Karpas-422 (cell line): ENCODE data around the gene PAQR9. TPM values are rescaled to one million over a fixed set of nuclear protein-coding genes. Genes with fewer than 3 reads are reported as not detected.

Experiments
- DNase-seq: peaks from one replicate; pipeline ENCODE4 v3.0.0-alpha.2; 2015
- H2AFZ ChIP-seq: fragments of 200-600 bp; sonication (generic); 2 replicates; pipeline ENCODE4 v1.6.1; 2014; ENCODE audit warnings: antibody characterized with exemption, low read length, mixed read lengths
- H3K27ac ChIP-seq: fragments of 200-600 bp; sonication (generic); 2 replicates; pipeline ENCODE4 v1.5.1; 2014; ENCODE audit warnings: mild to moderate bottlenecking, low read length, moderate library complexity
- H3K27me3 ChIP-seq: fragments of 200-600 bp; sonication (generic); 2 replicates; pipeline ENCODE4 v1.6.1; 2014; ENCODE audit warnings: low read length, mixed read lengths
- H3K36me3 ChIP-seq: fragments of 200-600 bp; sonication (generic); 2 replicates; pipeline ENCODE4 v1.6.1; 2014; ENCODE audit warnings: low read length, mixed read lengths; ENCODE audit not compliant: insufficient read depth
- H3K4me1 ChIP-seq: fragments of 200-600 bp; sonication (generic); 2 replicates; pipeline ENCODE4 v1.6.1; 2014; ENCODE audit warnings: mild to moderate bottlenecking, low read length, mixed read lengths
- H3K4me2 ChIP-seq: fragments of 200-600 bp; sonication (generic); 2 replicates; pipeline ENCODE4 v1.6.1; 2014; ENCODE audit warnings: low read length, low read depth, mild to moderate bottlenecking; ENCODE audit not compliant: poor library complexity, severe bottlenecking
- H3K4me3 ChIP-seq: fragments of 200-600 bp; sonication (generic); 2 replicates; pipeline ENCODE4 v1.5.1; 2014; ENCODE audit warnings: mild to moderate bottlenecking, antibody characterized with exemption, low read length, mixed read lengths
- H3K79me2 ChIP-seq: fragments of 200-600 bp; sonication (generic); 2 replicates; pipeline ENCODE4 v1.6.1; 2014; ENCODE audit warnings: mild to moderate bottlenecking, low read length, mixed read lengths
- H3K9ac ChIP-seq: fragments of 200-600 bp; sonication (generic); 2 replicates; pipeline ENCODE4 v1.6.0; 2014; ENCODE audit warnings: low read length
- H3K9me2 ChIP-seq: fragments of 200-600 bp; sonication (generic), shearing (Covaris generic); replicated peaks from 2 replicates; pipeline ENCODE4 v1.6.0; 2014; ENCODE audit warnings: mild to moderate bottlenecking, low read length, moderate library complexity; ENCODE audit not compliant: insufficient read depth
- H3K9me3 ChIP-seq: fragments of 300-700, 200-600 bp; sonication (generic); 2 replicates; pipeline ENCODE4 v1.6.1; 2014; ENCODE audit warnings: low read length, mixed read lengths
- H4K20me1 ChIP-seq: fragments of 200-600 bp; sonication (generic); 2 replicates; pipeline ENCODE4 v1.6.1; 2014; ENCODE audit warnings: mild to moderate bottlenecking, antibody characterized with exemption, low read length, low read depth; ENCODE audit not compliant: insufficient read depth
- total RNA-seq: library from RNA; depleted of rRNA; stranded (reverse); fragments of >200 nt; shearing (Covaris generic); gene quantifications from 2 replicates; pipeline ENCODE4 v1.2.3, GENCODE V29; 2014; ENCODE audit warnings: low replicate concordance

The PAQR9 gene
- total RNA-seq, 1 experiment from 2014 or later: not detected

DNA sequence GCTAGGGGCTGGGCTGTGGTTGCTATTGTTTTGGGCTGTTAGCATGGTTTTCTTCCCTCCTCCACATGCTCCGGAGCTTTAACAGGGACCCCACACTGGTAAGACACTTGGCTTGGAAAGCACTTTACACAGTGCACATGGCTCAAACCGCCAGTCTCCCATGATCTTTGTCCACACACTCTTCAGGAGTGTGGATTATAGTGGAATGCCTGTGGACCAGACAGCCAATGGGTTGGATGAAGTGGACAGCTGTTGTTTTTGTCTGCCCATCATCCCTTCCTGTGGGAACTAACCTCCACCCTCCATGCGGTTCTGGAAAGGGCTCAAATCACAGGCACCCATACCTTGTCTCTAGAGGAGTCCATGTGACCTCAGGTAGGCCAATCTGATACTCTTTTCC lies 10.0 kb downstream of the PAQR9 start:
- no peak for DNase-seq
- no peak overlapping the region for H3K27ac ChIP-seq
- H3K4me2 ChIP-seq: no peak overlapping the region
- H4K20me1 ChIP-seq: no peaks in the 10 kb centered on the region
- no peaks in the 10 kb centered on the region for H3K9me3 ChIP-seq
- H2AFZ ChIP-seq: no peak overlapping the region
- no peak overlapping the region for H3K4me3 ChIP-seq
- H3K27me3 ChIP-seq: no peaks in the 10 kb centered on the region
- H3K4me1 ChIP-seq: no peaks in the 10 kb centered on the region
- H3K79me2 ChIP-seq: no peaks in the 10 kb centered on the region
- H3K36me3 ChIP-seq: no peaks in the 10 kb centered on the region
- no peak overlapping the region for H3K9ac ChIP-seq
- H3K9me2 ChIP-seq: no peaks in the 10 kb centered on the region

DNA sequence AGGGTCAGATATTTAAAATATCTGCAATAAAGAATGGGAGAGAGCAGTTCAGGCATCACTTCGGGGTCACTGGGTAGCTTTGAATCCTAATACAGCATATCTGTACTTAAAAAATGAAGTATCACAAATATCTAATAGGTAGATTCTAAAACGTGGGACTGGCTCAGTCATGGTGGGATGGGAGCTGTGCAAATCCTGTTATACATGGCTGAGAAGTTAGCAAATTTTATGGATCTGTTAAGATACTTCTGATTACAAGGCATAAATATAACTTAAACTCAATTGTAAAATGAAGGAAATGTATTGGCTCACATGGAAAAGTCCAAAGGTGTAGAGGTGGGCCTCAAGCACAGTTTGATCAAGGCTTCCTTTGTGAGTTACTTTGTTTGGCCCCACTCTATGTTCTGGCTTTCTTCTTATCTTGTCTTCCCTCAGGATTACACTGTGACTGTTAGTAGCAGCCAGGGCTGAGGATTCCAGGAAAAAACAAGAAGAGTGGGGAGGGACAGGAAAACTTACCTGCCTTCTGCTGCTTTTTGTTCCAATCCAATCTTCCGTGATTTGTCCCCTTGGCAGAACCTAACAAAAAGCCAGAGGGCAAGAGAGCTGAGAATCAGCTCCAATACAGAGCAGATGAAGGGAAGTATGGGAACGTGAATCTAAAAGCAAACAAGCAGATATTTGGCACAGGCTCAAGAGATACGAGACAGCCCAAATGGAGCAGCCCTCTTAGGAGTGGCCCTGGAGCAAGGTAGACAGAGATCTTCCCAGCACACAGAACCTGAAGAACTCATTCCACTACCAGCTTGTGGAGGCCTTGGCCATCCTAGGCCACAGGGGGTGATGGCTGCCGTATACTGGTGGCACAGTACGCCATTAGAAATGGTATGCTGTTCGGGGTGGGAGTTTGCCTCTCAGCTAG lies 10.9 kb downstream of the PAQR9 start:
- H3K9me3 ChIP-seq: no peaks in the 10 kb centered on the region

DNA sequence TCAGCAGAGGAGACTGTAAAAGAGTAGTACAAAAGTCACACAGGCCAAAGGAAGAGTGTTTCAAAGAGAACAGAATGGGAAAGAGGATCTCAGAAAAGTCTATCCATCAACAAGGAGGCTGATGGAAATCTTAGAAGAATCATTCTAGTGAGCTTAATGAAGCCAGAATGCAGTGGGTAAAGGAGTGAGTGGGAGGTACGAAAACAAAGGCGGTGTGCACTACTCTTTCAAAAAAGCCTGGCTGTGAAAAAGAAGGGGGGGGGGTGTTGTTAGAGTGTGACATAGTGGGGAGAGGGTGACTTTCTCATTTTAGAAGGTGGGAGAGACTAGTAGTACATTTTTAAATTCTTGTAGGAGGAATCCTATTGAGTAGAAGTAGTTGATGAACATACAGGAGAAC lies 11.7 kb downstream of the PAQR9 start:
- DNase-seq: no peak
- H4K20me1 ChIP-seq: no peaks in the 10 kb centered on the region
- no peak overlapping the region for H3K27ac ChIP-seq
- H3K4me2 ChIP-seq: no peak overlapping the region
- H3K27me3 ChIP-seq: no peaks in the 10 kb centered on the region
- H3K4me3 ChIP-seq: no peak overlapping the region
- H3K9me3 ChIP-seq: no peaks in the 10 kb centered on the region
- no peaks in the 10 kb centered on the region for H3K79me2 ChIP-seq
- no peak overlapping the region for H2AFZ ChIP-seq
- no peaks in the 10 kb centered on the region for H3K9me2 ChIP-seq
- H3K36me3 ChIP-seq: no peaks in the 10 kb centered on the region
- no peaks in the 10 kb centered on the region for H3K4me1 ChIP-seq
- H3K9ac ChIP-seq: no peak overlapping the region

More for the DNA sequence above, 10.9 kb downstream of the PAQR9 start:
- Histone ChIP-seq H3K36me3 (no peaks in the 10 kb centered on the region), H3K9me2 (no peaks in the 10 kb centered on the region), H3K4me3 (no peak overlapping the region), H3K27me3 (no peaks in the 10 kb centered on the region), H3K4me1 (no peaks in the 10 kb centered on the region), H2AFZ (no peak overlapping the region), H3K27ac (no peak overlapping the region), H3K79me2 (no peaks in the 10 kb centered on the region), H3K4me2 (no peak overlapping the region), H3K9ac (no peak overlapping the region), H4K20me1 (no peaks in the 10 kb centered on the region)
- DNase-seq: no peak

DNA sequence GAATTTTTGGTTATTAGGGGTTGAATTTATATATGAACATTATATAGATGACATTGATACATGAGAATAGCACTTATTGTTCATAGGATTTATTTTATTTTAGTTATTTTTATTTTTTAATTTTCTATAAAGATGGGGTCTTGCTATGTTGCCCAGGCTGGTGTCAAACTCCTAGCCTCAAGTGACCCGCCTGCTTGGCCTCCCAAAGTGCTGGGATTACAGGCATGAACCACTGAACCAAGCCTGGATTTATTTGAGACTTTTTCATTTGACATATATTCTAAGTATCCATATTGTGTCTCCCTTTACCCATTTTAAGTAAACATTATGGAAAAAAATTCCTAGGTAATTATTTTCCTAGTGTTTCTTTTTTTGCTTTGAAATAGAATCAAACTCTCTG lies 12.5 kb downstream of the PAQR9 start:
- H3K9me3 ChIP-seq: no peaks in the 10 kb centered on the region
- no peak overlapping the region for H3K4me3 ChIP-seq
- no peak overlapping the region for H3K27ac ChIP-seq
- H3K79me2 ChIP-seq: no peaks in the 10 kb centered on the region
- H3K36me3 ChIP-seq: no peaks in the 10 kb centered on the region
- no peaks in the 10 kb centered on the region for H3K9me2 ChIP-seq
- H3K4me2 ChIP-seq: no peak overlapping the region
- H3K9ac ChIP-seq: no peak overlapping the region
- no peak overlapping the region for H2AFZ ChIP-seq
- no peaks in the 10 kb centered on the region for H3K27me3 ChIP-seq
- no peaks in the 10 kb centered on the region for H3K4me1 ChIP-seq
- DNase-seq: no peak
- H4K20me1 ChIP-seq: no peaks in the 10 kb centered on the region

DNA sequence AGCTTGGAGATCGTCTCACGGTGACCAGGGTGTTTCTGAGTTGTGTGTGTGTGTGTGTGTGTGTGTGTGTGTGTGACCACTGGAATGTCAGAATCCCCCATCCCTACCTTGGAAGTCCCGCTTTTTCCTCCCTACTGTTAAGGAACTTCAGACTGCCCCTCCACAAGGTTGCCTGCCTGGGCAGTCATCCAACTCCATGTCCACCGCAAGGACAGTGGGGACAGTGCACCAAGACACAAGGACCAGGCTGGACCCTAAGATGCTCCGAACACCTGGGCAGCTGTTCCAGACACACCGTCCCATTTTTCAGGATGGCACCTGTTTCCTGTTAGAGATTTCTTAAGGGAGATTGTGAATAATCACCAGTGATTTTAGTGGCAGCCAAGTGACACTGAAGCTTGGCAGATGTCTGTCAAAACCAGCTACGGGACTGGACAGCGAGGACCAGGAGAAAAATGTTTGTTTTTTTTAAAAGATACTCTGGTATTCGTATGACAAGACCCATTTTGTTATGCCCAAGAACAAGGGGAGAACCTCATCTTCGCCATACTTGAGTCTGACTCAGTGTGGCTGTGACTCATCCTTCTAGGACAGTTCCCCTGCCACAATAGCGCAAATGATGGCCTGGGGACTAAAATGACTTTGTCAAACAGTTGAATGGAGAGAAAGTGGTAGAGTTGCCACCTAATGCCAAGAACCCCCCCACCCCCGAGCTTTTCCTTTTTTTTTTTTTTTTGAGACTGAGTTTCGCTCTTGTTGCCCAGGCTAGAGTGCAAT lies 15.5 kb downstream of the PAQR9 start:
- Histone ChIP-seq H3K9me3 (no peaks in the 10 kb centered on the region), H3K9me2 (no peaks in the 10 kb centered on the region), H2AFZ (no peak overlapping the region), H3K27me3 (no peaks in the 10 kb centered on the region), H3K4me3 (no peak overlapping the region), H3K27ac (no peak overlapping the region), H4K20me1 (no peaks in the 10 kb centered on the region), H3K4me1 (no peaks in the 10 kb centered on the region), H3K36me3 (no peaks in the 10 kb centered on the region), H3K9ac (no peak overlapping the region), H3K4me2 (no peak overlapping the region), H3K79me2 (no peaks in the 10 kb centered on the region)
- DNase-seq: no peak

DNA sequence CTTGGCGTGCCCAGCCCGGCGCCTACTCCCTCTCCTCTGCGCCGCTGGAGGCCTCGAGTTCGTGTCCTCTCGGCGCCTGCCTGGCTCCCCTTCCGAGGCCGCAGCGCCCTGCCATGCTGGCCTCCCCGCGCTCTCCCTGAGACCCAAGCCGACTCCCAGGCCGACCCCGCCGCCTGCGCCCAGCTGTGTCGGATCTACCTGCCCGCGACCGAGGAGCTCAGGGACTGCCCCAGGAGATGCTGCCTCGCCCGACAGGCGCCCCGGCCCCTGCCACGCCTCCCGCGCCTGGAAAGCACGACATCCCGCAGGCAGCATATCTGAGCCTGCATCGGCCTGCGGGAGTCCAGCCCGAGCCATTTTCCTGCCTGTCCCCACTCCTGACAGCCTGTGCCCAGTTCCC lies 16.1 kb downstream of the PAQR9 start:
- DNase-seq: no peak
- Histone ChIP-seq H2AFZ (no peak overlapping the region), H3K4me3 (no peak overlapping the region), H3K4me1 (no peaks in the 10 kb centered on the region), H3K9me2 (no peaks in the 10 kb centered on the region), H3K9ac (no peak overlapping the region), H3K36me3 (no peaks in the 10 kb centered on the region), H3K27ac (no peak overlapping the region), H3K4me2 (no peak overlapping the region), H3K9me3 (no peaks in the 10 kb centered on the region), H4K20me1 (no peaks in the 10 kb centered on the region), H3K27me3 (no peaks in the 10 kb centered on the region), H3K79me2 (no peaks in the 10 kb centered on the region)

DNA sequence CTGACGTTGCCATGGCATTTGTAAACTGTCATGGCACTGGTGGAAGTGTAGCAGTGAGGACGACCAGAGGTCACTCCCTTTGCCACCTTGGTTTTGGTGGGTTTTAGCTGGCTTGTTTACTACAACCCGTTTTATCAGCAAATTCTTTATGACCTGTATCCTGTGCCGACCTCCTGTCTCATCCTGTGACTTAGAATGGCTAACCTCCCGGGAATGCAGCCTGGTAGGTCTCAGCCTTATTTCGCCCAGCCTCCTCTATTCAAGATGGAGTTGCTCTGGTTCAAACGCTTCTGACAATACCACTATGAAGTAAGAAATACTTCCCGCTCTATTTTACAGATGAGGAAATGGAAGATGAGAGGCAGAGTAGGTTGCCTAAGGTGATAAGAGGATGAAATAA lies 16.6 kb downstream of the PAQR9 start:
- H4K20me1 ChIP-seq: no peaks in the 10 kb centered on the region
- H3K9me3 ChIP-seq: no peaks in the 10 kb centered on the region
- DNase-seq: no peak
- H3K27ac ChIP-seq: no peak overlapping the region
- no peaks in the 10 kb centered on the region for H3K9me2 ChIP-seq
- H3K4me2 ChIP-seq: no peak overlapping the region
- H3K27me3 ChIP-seq: no peaks in the 10 kb centered on the region
- H3K4me3 ChIP-seq: no peak overlapping the region
- no peaks in the 10 kb centered on the region for H3K36me3 ChIP-seq
- H3K9ac ChIP-seq: no peak overlapping the region
- H3K79me2 ChIP-seq: no peaks in the 10 kb centered on the region
- H3K4me1 ChIP-seq: no peaks in the 10 kb centered on the region
- H2AFZ ChIP-seq: no peak overlapping the region

DNA sequence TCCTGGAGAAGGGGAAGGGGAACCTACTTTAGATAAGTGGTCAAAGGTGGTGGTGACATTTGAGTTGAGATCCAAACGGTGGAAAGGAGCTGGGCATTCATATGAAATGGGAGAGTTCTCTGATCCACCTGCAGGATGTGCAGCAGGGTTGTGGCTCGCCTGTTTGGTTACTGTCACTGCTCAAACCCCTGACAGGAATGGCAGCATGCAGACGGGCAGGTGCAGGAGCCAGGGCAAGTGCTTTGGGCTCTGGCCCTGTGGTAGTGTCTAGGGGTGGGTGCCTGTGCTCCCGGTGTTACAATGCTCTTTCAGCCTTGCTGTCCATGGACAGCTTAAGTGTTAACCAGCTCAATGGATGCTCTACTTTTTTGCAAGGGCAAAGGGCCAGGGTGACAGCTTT lies 18.5 kb downstream of the PAQR9 start:
- DNase-seq: no peak
- H3K79me2 ChIP-seq: no peaks in the 10 kb centered on the region
- no peaks in the 10 kb centered on the region for H3K36me3 ChIP-seq
- no peak overlapping the region for H2AFZ ChIP-seq
- no peaks in the 10 kb centered on the region for H3K27me3 ChIP-seq
- H3K4me2 ChIP-seq: no peak overlapping the region
- H3K9ac ChIP-seq: no peak overlapping the region
- no peaks in the 10 kb centered on the region for H4K20me1 ChIP-seq
- H3K27ac ChIP-seq: no peak overlapping the region
- no peak overlapping the region for H3K4me3 ChIP-seq
- no peaks in the 10 kb centered on the region for H3K4me1 ChIP-seq
- H3K9me2 ChIP-seq: no peaks in the 10 kb centered on the region
- no peaks in the 10 kb centered on the region for H3K9me3 ChIP-seq
